MM.1S (cell line): ENCODE results near the gene UBQLNL.

Source experiments
- DNase-seq: peaks from one replicate; pipeline ENCODE4 v3.0.0-alpha.2; 2015
- H2AFZ ChIP-seq: fragments of 300-600 bp; sonication (generic); 2 replicates; pipeline ENCODE4 v1.6.0; 2016; ENCODE audit warnings: antibody characterized with exemption, low read length
- H3F3A ChIP-seq: fragments of 300-600 bp; sonication (generic); 2 replicates; pipeline ENCODE4 v1.6.1; 2016; ENCODE audit warnings: mild to moderate bottlenecking, antibody characterized with exemption, low read length, moderate library complexity, mixed read lengths; ENCODE audit not compliant: insufficient read depth
- H3K27ac ChIP-seq: fragments of 300-600 bp; sonication (generic); 2 replicates; pipeline ENCODE4 v1.5.1; 2016; ENCODE audit warnings: mild to moderate bottlenecking, low read length
- H3K27me3 ChIP-seq: fragments of 300-600 bp; sonication (generic); replicated peaks from 2 replicates; pipeline ENCODE4 v1.6.0; 2016; ENCODE audit warnings: low read length; ENCODE audit not compliant: insufficient read depth
- H3K36me3 ChIP-seq: fragments of 300-600 bp; sonication (generic); replicated peaks from 2 replicates; pipeline ENCODE4 v1.6.1; 2016; ENCODE audit warnings: mild to moderate bottlenecking, low read length, mixed read lengths; ENCODE audit not compliant: insufficient read depth
- H3K4me1 ChIP-seq: fragments of 300-600 bp; sonication (generic); 2 replicates; pipeline ENCODE4 v1.6.1; 2016; ENCODE audit warnings: low read length, mixed read lengths
- H3K4me2 ChIP-seq: fragments of 300-600 bp; sonication (generic); 2 replicates; pipeline ENCODE4 v1.6.0; 2016; ENCODE audit warnings: low read depth, low read length
- H3K4me3 ChIP-seq: fragments of 300-600 bp; sonication (generic); 2 replicates; pipeline ENCODE4 v1.5.1; 2016; ENCODE audit warnings: low read length, mixed read lengths
- H3K79me2 ChIP-seq: fragments of 300-600 bp; sonication (generic); 2 replicates; pipeline ENCODE4 v1.6.1; 2016; ENCODE audit warnings: mixed run types, low read length, mixed read lengths
- H3K9ac ChIP-seq: fragments of 300-600 bp; sonication (generic); 2 replicates; pipeline ENCODE4 v1.6.1; 2016; ENCODE audit warnings: low read length, mixed read lengths
- H3K9me2 ChIP-seq: fragments of 300-600 bp; sonication (generic); replicated peaks from 2 replicates; pipeline ENCODE4 v1.6.1; 2016; ENCODE audit warnings: mild to moderate bottlenecking, low read length, mixed read lengths; ENCODE audit not compliant: insufficient read depth
- H3K9me3 ChIP-seq: fragments of 300-600 bp; sonication (generic); replicated peaks from 2 replicates; pipeline ENCODE4 v1.6.1; 2016; ENCODE audit warnings: mild to moderate bottlenecking, low read length, mixed read lengths; ENCODE audit not compliant: insufficient read depth
- H4K20me1 ChIP-seq: fragments of 300-600 bp; sonication (generic); 2 replicates; pipeline ENCODE4 v1.6.1; 2016; ENCODE audit warnings: mild to moderate bottlenecking, low read length, moderate library complexity, mixed read lengths; ENCODE audit not compliant: insufficient read depth
- EZH2 ChIP-seq: fragments of 300-600 bp; sonication (generic); optimal IDR thresholded peaks from 2 replicates; pipeline ENCODE3; 2017; ENCODE audit warnings: low read depth, mild to moderate bottlenecking, antibody characterized with exemption, low read length, mixed read lengths
- EZH2phosphoT487 ChIP-seq: fragments of 300-600 bp; sonication (generic); IDR thresholded peaks from 2 replicates; pipeline ENCODE4 v1.6.1; 2018; ENCODE audit warnings: antibody characterized with exemption, low read length
- TF ChIP-seq, protein P1 (sequence below): fragments of 300-600 bp; sonication (generic); IDR thresholded peaks from 2 replicates; pipeline ENCODE4 v1.5.1; 2016; ENCODE audit warnings: antibody characterized with exemption, low read length, mixed read lengths

The UBQLNL gene

DNA sequence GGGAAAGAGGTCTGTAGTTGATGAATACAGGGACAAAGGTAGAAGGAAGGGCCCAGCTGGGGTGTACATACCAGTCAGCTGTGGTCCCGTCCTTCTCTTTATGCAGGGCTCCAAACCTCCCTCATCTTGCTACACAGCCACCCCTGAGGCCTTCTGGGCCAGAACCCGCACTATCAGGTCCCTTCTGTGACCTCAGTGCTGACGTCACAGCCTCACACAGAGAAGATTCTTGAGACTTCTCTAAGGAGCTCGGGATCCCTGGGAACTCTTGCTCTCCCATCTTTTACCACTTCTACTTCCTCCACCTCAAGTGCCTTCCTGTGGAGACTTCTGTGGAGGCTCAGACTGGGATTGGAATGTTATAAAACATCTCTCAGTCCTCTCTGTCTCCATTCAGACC is 6.7 kb downstream of the UBQLNL start, which contains the start of gene UBQLN3:
Gene UBQLN3, minus strand, starts transcription at position 155 of the 400 bp plus-strand sequence. CDS start 399 bp downstream, outside the sequence.
- H3K27ac ChIP-seq, result no peak within 1 kb of the TSS
- no peaks in the 10 kb centered on the region for H3K79me2 ChIP-seq
- no peaks in the 10 kb centered on the region for H3K9me3 ChIP-seq
- TF ChIP-seq, protein P1, sequence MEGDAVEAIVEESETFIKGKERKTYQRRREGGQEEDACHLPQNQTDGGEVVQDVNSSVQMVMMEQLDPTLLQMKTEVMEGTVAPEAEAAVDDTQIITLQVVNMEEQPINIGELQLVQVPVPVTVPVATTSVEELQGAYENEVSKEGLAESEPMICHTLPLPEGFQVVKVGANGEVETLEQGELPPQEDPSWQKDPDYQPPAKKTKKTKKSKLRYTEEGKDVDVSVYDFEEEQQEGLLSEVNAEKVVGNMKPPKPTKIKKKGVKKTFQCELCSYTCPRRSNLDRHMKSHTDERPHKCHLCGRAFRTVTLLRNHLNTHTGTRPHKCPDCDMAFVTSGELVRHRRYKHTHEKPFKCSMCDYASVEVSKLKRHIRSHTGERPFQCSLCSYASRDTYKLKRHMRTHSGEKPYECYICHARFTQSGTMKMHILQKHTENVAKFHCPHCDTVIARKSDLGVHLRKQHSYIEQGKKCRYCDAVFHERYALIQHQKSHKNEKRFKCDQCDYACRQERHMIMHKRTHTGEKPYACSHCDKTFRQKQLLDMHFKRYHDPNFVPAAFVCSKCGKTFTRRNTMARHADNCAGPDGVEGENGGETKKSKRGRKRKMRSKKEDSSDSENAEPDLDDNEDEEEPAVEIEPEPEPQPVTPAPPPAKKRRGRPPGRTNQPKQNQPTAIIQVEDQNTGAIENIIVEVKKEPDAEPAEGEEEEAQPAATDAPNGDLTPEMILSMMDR, result no peak
- TF ChIP-seq EZH2phosphoT487 (no peak), EZH2 (no peak)
- no peak within 1 kb of the TSS for H3K4me2 ChIP-seq
- no peak for DNase-seq
- H4K20me1 ChIP-seq, result no peaks in the 10 kb centered on the region
- H3K4me3 ChIP-seq, result no peak within 1 kb of the TSS
- H3F3A ChIP-seq, result no peaks in the 10 kb centered on the region
- H2AFZ ChIP-seq, result no peak within 1 kb of the TSS
- H3K4me1 ChIP-seq, result no peaks in the 10 kb centered on the region
- no peak within 1 kb of the TSS for H3K9ac ChIP-seq
- H3K9me2 ChIP-seq, result no peaks in the 10 kb centered on the region
- no peaks in the 10 kb centered on the region for H3K27me3 ChIP-seq
- H3K36me3 ChIP-seq, result no peaks in the 10 kb centered on the region

DNA sequence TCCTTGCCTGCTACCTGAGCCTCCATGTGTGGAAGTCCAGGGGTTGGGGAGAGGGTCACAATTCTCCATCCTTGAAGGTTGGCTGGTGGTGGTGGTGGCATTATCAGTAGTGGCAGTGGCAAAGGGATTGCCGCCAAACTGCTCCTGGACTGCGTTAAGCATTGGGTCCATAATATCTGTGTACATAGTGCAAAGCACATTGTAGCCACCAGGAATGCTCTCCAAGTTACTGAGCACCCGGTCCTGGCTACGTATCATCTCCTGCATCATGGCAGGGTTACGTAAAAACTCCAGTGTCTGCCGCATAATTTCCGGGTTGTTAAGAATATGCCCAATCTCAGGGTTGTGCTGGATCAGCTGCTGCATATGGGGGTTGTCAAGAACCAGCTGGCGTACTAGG is 7.9 kb downstream of the UBQLNL start:
- H3K36me3 ChIP-seq, result no peaks in the 10 kb centered on the region
- H3K9me2 ChIP-seq, result no peaks in the 10 kb centered on the region
- H3K9me3 ChIP-seq, result no peaks in the 10 kb centered on the region
- no peaks in the 10 kb centered on the region for H3F3A ChIP-seq
- H3K4me2 ChIP-seq, result no peak overlapping the region
- no peak overlapping the region for H3K27ac ChIP-seq
- H3K4me1 ChIP-seq, result no peaks in the 10 kb centered on the region
- no peaks in the 10 kb centered on the region for H3K27me3 ChIP-seq
- TF ChIP-seq, protein P1, result no peak
- TF ChIP-seq EZH2phosphoT487, result no peak
- DNase-seq, result no peak
- no peaks in the 10 kb centered on the region for H4K20me1 ChIP-seq
- H3K79me2 ChIP-seq, result no peaks in the 10 kb centered on the region
- no peak overlapping the region for H3K9ac ChIP-seq
- no peak overlapping the region for H2AFZ ChIP-seq
- no peak overlapping the region for H3K4me3 ChIP-seq

DNA sequence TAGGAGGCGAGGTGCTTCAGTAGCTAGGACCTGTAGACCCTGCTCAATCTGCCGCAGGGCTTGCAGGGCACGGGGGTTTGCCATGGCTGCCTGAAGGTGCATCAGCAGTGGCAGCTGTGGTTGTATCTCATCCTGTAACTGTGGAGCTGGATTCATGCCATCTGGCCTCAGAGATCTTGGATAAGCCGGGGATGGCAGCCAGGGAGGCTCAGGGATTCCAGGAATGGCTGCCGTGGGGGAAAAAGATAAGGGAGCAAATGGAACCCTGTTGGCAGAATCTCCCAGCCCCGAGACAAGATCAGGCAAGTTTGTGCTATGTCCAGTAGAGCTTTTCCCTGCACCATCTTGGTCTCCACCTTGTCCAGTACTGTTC is 8.6 kb downstream of the UBQLNL start:
- Histone ChIP-seq H4K20me1 (no peaks in the 10 kb centered on the region), H3K4me2 (no peak overlapping the region), H3K36me3 (no peaks in the 10 kb centered on the region), H3K9me2 (no peaks in the 10 kb centered on the region), H3K27me3 (no peaks in the 10 kb centered on the region), H3F3A (no peaks in the 10 kb centered on the region), H3K4me1 (no peaks in the 10 kb centered on the region), H3K79me2 (no peaks in the 10 kb centered on the region), H3K9me3 (no peaks in the 10 kb centered on the region), H2AFZ (no peak overlapping the region), H3K4me3 (no peak overlapping the region), H3K27ac (no peak overlapping the region), H3K9ac (no peak overlapping the region)
- no peak for DNase-seq
- TF ChIP-seq, protein P1, result no peak
- TF ChIP-seq EZH2phosphoT487, result no peak
- TF ChIP-seq EZH2, result no peak
